Adrenal gland (tissue), 12 donors: ENCODE measurements around the gene SENP8. TPM values are rescaled to one million over a fixed set of nuclear protein-coding genes. Genes with fewer than 3 reads are reported as not detected.

Experiments used
- DNase-seq, 7 donors: peaks; one replicate each; pipeline ENCODE4 v3.0.0-alpha.2; 2019 to 2020
- H3K27ac ChIP-seq, 5 donors: fragments of 200-600 bp; sonication (generic) in 4 of 5; 1 replicate in 3 of 5; 2 replicates in 2 of 5; pipeline versions ENCODE4 v1.5.1 to v1.8.0; 2016 to 2020; ENCODE audit warnings: mild to moderate bottlenecking in 1 of 5
- H3K27me3 ChIP-seq: fragments of 200-600 bp; 2 replicates; pipeline ENCODE4 v1.8.0; 2021
- H3K36me3 ChIP-seq, 2 donors: fragments of 200-600 bp; replicated peaks in 1 of 2; 1 replicate in 1 of 2; 2 replicates in 1 of 2; pipeline versions ENCODE4 v1.5.1 to v1.8.0; 2018 to 2022
- H3K4me1 ChIP-seq, 2 donors: fragments of 200-600 bp; replicated peaks in 1 of 2; 1 replicate in 1 of 2; 2 replicates in 1 of 2; pipeline versions ENCODE4 v1.5.1 to v1.8.0; 2018 to 2021
- H3K4me3 ChIP-seq, 4 donors: fragments of 200-600 bp; sonication (generic) in 3 of 4; one replicate each; pipeline ENCODE4 v1.5.1; 2016 to 2018
- H3K9me3 ChIP-seq, 3 donors: fragments of 200-600 bp; sonication (generic) in 1 of 3; replicated peaks in 1 of 3; 1 replicate in 2 of 3; 2 replicates in 1 of 3; pipeline versions ENCODE4 v1.5.1 to v1.8.0; 2016 to 2021
- CTCF ChIP-seq, 6 experiments: fragments of 450-650 bp in 4 of 6; fragments of 200-600 bp in 2 of 6; sonication (generic) in 1 of 6; IDR thresholded peaks; 1 replicate in 5 of 6; 2 replicates in 1 of 6; pipeline versions ENCODE4 v1.5.1 to v1.8.0; 2016 to 2021; ENCODE audit warnings: antibody characterized with exemption in 6 of 6, mild to moderate bottlenecking in 2 of 6, moderate library complexity in 1 of 6
- POLR2A ChIP-seq, 2 donors: fragments of 450-650 bp; IDR thresholded peaks; one replicate each; pipeline ENCODE4 v1.6.1; 2017; ENCODE audit warnings: antibody characterized with exemption in 2 of 2, mild to moderate bottlenecking in 2 of 2, moderate library complexity in 1 of 2
- WGBS, 4 donors: extraction: QIAGEN DNeasy Blood & Tissue Kit in 2 of 4; methylation state at CpG; one replicate each; pipeline versions ENCODE4 v1.1.5 to v1.1.7; 2013 to 2017; 5-methylcytosine and 5-hydroxymethylcytosine counted together
- intact Hi-C, 2 donors: fragments of 100-400 bp; cut with DNase I; formaldehyde crosslinking; loops; one replicate each; pipeline versions ENCODE4 v1.14.1 to v1.15.0; 2022 to 2023
- polyA plus RNA-seq, 3 donors: library from polyadenylated mRNA; stranded (reverse); fragments of 200-250 nt in 2 of 3; fragments of 350-450 nt in 1 of 3; fragmentation: Illumina TruSeq in 1 of 3; extraction: RNeasy Lipid Tissue Mini Kit (QIAGEN cat#74804) in 1 of 3; gene quantifications; one replicate each; pipeline ENCODE4 v1.2.3, GENCODE V29; 2013 to 2014
- total RNA-seq, 9 donors: library from RNA; depleted of rRNA in 4 of 9; stranded (reverse); fragments of >200 nt in 4 of 9; fragments of 120-200 nt in 1 of 9; fragmentation: NEBNext Ultra II Directional in 1 of 9; extraction: Animal tissue kit (Norgen Biotek cat#: 25700) in 1 of 9; gene quantifications; one replicate each; pipeline versions ENCODE4 v1.1.0 to v1.2.4, GENCODE V29; 2013 to 2023
- donor health status: healthy with polysubstance abuse.
- donor health status: Bipolar disorder and iron deficiency.
- donor health status: DM: yes; HTN: yes; CAD: no.
- donor health status: DM: no; HTN: no; CAD: no.
- donor health status: DM: no; HTN: no; CAD: no.
- donor health status: DM: yes; HTN: yes; CAD: no.

The SENP8 gene
- total and polyA plus RNA-seq, 12 donors, result 0.94 to 6.0 (median 3.5) TPM

DNA sequence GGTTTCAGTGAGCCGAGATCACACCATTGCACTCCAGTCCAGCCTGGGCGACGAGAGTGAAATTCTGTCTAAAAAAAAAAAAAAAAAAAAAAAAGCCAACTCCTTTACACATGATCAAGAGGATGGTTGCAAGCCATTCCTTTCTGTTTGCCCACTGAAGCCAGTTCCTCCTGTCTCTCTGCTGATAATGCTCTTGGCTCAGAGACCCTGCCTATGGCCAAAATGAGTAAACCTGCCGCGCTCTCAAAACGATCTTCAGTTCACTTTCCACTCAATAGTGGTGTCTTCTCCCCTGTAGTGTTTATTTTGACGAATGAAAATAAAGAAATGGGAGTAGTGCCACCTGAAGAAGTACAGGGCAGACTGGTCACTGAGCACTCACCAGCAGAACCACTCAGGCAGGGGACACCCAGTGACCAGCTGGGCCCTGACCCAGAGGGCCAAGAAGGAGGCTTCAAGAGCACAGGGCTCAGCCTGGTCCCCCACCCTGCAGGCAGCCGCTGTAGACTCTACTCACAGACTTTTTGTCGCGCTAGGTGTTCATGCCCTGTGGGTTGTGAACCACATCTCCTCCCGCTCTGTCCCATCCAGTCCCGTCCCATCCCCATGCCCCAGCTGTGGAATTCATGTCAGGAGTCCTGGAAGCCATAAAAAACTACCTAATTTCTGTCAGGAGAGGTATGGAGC, 55.8 kb downstream of the SENP8 start:
- Histone ChIP-seq H3K27me3 (no peaks in the 10 kb centered on the region), H3K36me3 (no peaks in the 10 kb centered on the region), H3K4me3 (no peak overlapping the region), H3K4me1 (no peaks in the 10 kb centered on the region), H3K9me3 (no peaks in the 10 kb centered on the region), H3K27ac (no peak overlapping the region)
- intact Hi-C loops, result no loop called here
- TF ChIP-seq CTCF (IDR thresholded peaks at IDR 0.05) (no peak), POLR2A (IDR thresholded peaks at IDR 0.05) (no peak)
- WGBS, 4 donors, result 84 to 96% (median 90%) methylated on average over 12 of the region's 12 CpGs
- no peak for DNase-seq

DNA sequence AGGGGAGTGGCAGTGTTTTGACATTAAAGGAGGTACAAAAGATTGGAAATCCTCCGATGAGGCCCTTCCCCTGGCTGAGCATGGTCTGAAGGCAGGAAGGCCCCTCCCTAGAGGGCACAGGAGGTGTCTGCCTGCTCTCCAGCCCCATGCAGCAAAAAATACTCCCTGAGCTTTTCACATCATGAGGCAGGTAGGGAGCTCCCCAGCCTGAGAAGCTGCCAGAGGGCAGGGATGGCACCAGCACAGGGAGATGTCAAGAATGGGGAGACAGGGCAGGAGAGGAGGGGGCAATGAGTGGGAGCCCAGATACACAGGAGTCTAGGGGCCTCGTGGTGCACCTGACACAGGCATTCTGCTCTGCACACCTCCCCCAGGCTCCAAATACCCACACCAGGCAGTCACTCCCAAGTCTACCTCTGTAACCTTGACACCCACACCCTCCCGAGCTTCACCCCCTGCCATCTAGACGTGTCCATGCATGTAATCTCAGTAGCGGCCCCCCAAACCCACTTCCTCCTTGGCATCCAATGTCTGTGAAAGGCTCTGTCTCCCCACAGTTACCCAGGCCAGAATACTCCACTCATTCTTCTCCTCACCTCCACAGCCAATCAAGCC, 56.5 kb downstream of the SENP8 start:
- no peak for DNase-seq

GRCh38 chr15:72175186-72176044, 57.2 kb downstream of the SENP8 start:
- no peak for DNase-seq
- WGBS, 4 donors, result 85 to 89% (median 88%) methylated on average over 15 of the region's 15 CpGs
- Histone ChIP-seq H3K27me3 (no peaks in the 10 kb centered on the region), H3K36me3 (no peaks in the 10 kb centered on the region), H3K27ac (no peak overlapping the region), H3K9me3 (no peaks in the 10 kb centered on the region), H3K4me3 (no peak overlapping the region), H3K4me1 (no peaks in the 10 kb centered on the region)
- intact Hi-C loops, result no loop called here
- no peak for TF ChIP-seq POLR2A (IDR thresholded peaks at IDR 0.05)
- TF ChIP-seq CTCF (IDR thresholded peaks at IDR 0.05), result no peak

More for the DNA sequence above, 56.5 kb downstream of the SENP8 start:
- no peak for TF ChIP-seq CTCF (IDR thresholded peaks at IDR 0.05)
- no peak for TF ChIP-seq POLR2A (IDR thresholded peaks at IDR 0.05)
- Histone ChIP-seq H3K27ac (no peak overlapping the region), H3K27me3 (no peaks in the 10 kb centered on the region), H3K4me1 (no peaks in the 10 kb centered on the region), H3K4me3 (no peak overlapping the region), H3K36me3 (no peaks in the 10 kb centered on the region), H3K9me3 (no peaks in the 10 kb centered on the region)
- WGBS, 4 donors, result 46 to 68% (median 59%) methylated on average over 5 of the region's 5 CpGs
- intact Hi-C loops, result no loop called here

- no peaks in the 10 kb centered on the region for H3K27me3 ChIP-seq
- WGBS, 4 donors, result 62 to 79% (median 70%) methylated on average over 2 to 6 of the region's 6 CpGs
- H3K4me1 ChIP-seq, result no peaks in the 10 kb centered on the region
- intact Hi-C loops, result no loop called here
- no peaks in the 10 kb centered on the region for H3K9me3 ChIP-seq
- H3K36me3 ChIP-seq, result no peaks in the 10 kb centered on the region
- H3K4me3 ChIP-seq, result no peak overlapping the region
- peak in 1 of 7 donors; percentile 32 for DNase-seq
- no peak overlapping the region for H3K27ac ChIP-seq
- no peak for TF ChIP-seq POLR2A (IDR thresholded peaks at IDR 0.05)
- TF ChIP-seq CTCF (IDR thresholded peaks at IDR 0.05), result no peak
Observed at GRCh38 chr15:72176159-72176558, 58.0 kb downstream of the SENP8 start.
